GM23248 (cell line): Measurements from ENCODE around the gene ACLY. TPM values are rescaled to one million over a fixed set of nuclear protein-coding genes. Genes with fewer than 3 reads are reported as not detected.

Experiments used
- DNase-seq: peaks from one replicate; pipeline ENCODE4 v3.0.0-alpha.2; 2015
- H2AFZ ChIP-seq: fragments of 200-600 bp; sonication (generic); 2 replicates; pipeline ENCODE4 v1.6.1; 2016; ENCODE audit warnings: antibody characterized with exemption
- H3F3A ChIP-seq: fragments of 200-600 bp; sonication (generic); 2 replicates; pipeline ENCODE4 v1.6.1; 2016; ENCODE audit warnings: mild to moderate bottlenecking, antibody characterized with exemption, mixed run types; ENCODE audit not compliant: insufficient read depth
- H3K27ac ChIP-seq: fragments of 200-600 bp; sonication (generic); 2 replicates; pipeline ENCODE4 v1.5.1; 2016; ENCODE audit warnings: mild to moderate bottlenecking
- H3K27me3 ChIP-seq: fragments of 200-600 bp; sonication (generic); replicated peaks from 2 replicates; pipeline ENCODE4 v1.6.1; 2016; ENCODE audit warnings: mild to moderate bottlenecking; ENCODE audit not compliant: insufficient read depth
- H3K36me3 ChIP-seq: fragments of 200-600 bp; sonication (generic); 2 replicates; pipeline ENCODE4 v1.6.1; 2016; ENCODE audit warnings: low read depth, mild to moderate bottlenecking
- H3K4me1 ChIP-seq: fragments of 200-600 bp; sonication (generic); 2 replicates; pipeline ENCODE4 v1.6.1; 2016; ENCODE audit warnings: mild to moderate bottlenecking; ENCODE audit not compliant: insufficient read depth
- H3K4me2 ChIP-seq: fragments of 200-600 bp; sonication (generic); one replicate; pipeline ENCODE4 v1.6.1; 2016; ENCODE audit warnings: mild to moderate bottlenecking; ENCODE audit not compliant: unreplicated experiment
- H3K4me3 ChIP-seq: fragments of 200-600 bp; sonication (generic); 2 replicates; pipeline ENCODE4 v1.5.1; 2016; ENCODE audit warnings: mild to moderate bottlenecking
- H3K79me2 ChIP-seq: fragments of 200-600 bp; sonication (generic); 2 replicates; pipeline ENCODE4 v1.6.1; 2016; ENCODE audit warnings: mild to moderate bottlenecking; ENCODE audit not compliant: insufficient read depth
- H3K9ac ChIP-seq: fragments of 200-600 bp; sonication (generic); 2 replicates; pipeline ENCODE4 v1.6.1; 2016; ENCODE audit warnings: mild to moderate bottlenecking
- H3K9me2 ChIP-seq: fragments of 200-600 bp; sonication (generic); 2 replicates; pipeline ENCODE4 v1.6.1; 2016; ENCODE audit warnings: mixed run types, mild to moderate bottlenecking, moderate library complexity; ENCODE audit not compliant: insufficient read depth
- H3K9me3 ChIP-seq: fragments of 200-600 bp; sonication (generic); one replicate; pipeline ENCODE4 v1.6.1; 2017; ENCODE audit warnings: low read depth
- H4K20me1 ChIP-seq: fragments of 200-600 bp; sonication (generic); 2 replicates; pipeline ENCODE4 v1.6.0; 2016; ENCODE audit not compliant: insufficient read depth
- EZH2 ChIP-seq: fragments of 200-600 bp; sonication (generic); IDR thresholded peaks from 2 replicates; pipeline ENCODE4 v1.6.1; 2018; ENCODE audit warnings: antibody characterized with exemption, mild to moderate bottlenecking; ENCODE audit not compliant: insufficient read depth, poor library complexity, severe bottlenecking
- EZH2phosphoT487 ChIP-seq: fragments of 200-600 bp; sonication (generic); IDR thresholded peaks from 2 replicates; pipeline ENCODE4 v1.6.1; 2018; ENCODE audit warnings: antibody characterized with exemption, moderate library complexity, mild to moderate bottlenecking, low read depth; ENCODE audit not compliant: insufficient read depth
- WGBS, 2 experiments: methylation state at CpG; one replicate each; pipeline ENCODE4 v1.1.6; 2015 to 2017; ENCODE audit warnings: low lambda C conversion rate in 2 of 2, low coverage in 1 of 2; ENCODE audit errors: missing lambda C conversion rate in 2 of 2; 5-methylcytosine and 5-hydroxymethylcytosine counted together
- in situ Hi-C: fragments of 300-500 bp; cut with MboI; formaldehyde crosslinking; loops from 2 replicates; pipeline ENCODE4 v1.15.0; 2020
- polyA plus RNA-seq: library from polyadenylated mRNA; unstranded; fragments of >200 nt; fragmentation: Nextera tagmentation; extraction: Ambion mirVana; gene quantifications from 2 replicates; pipeline ENCODE4 v1.2.1, GENCODE V29; 2016
- total RNA-seq: library from RNA; depleted of rRNA; stranded (reverse); fragments of >200 nt; shearing (Covaris generic); gene quantifications from 2 replicates; pipeline ENCODE4 v1.2.3, GENCODE V29; 2014

The ACLY gene
- total and polyA plus RNA-seq, 2 experiments from 2014 or later: 101 to 144 TPM

GRCh38 chr17:41907185-41907556 lies 11.6 kb downstream of the ACLY start:
- Histone ChIP-seq H3K4me3 (no peak overlapping the region), H3K9me2 (no peaks in the 10 kb centered on the region), H3K4me2 (peak overlapping the region; percentile 45), H4K20me1 (no peaks in the 10 kb centered on the region), H3F3A (peaks cover 52% of the 10 kb centered on the region), H3K79me2 (peaks cover 69% of the 10 kb centered on the region), H2AFZ (no peak overlapping the region), H3K9ac (peak overlapping the region; percentile 46), H3K27me3 (no peaks in the 10 kb centered on the region), H3K4me1 (peaks cover 44% of the 10 kb centered on the region), H3K9me3 (no peaks in the 10 kb centered on the region), H3K27ac (peak overlapping the region; percentile 59), H3K36me3 (peaks cover 64% of the 10 kb centered on the region)
- DNase-seq: peak; percentile 79
- in situ Hi-C loops: no loop called here
- TF ChIP-seq EZH2 (no peak), EZH2phosphoT487 (no peak)
- 57 to 64% methylated on average over 7 to 8 of the region's 8 CpGs for WGBS, 2 experiments

DNA sequence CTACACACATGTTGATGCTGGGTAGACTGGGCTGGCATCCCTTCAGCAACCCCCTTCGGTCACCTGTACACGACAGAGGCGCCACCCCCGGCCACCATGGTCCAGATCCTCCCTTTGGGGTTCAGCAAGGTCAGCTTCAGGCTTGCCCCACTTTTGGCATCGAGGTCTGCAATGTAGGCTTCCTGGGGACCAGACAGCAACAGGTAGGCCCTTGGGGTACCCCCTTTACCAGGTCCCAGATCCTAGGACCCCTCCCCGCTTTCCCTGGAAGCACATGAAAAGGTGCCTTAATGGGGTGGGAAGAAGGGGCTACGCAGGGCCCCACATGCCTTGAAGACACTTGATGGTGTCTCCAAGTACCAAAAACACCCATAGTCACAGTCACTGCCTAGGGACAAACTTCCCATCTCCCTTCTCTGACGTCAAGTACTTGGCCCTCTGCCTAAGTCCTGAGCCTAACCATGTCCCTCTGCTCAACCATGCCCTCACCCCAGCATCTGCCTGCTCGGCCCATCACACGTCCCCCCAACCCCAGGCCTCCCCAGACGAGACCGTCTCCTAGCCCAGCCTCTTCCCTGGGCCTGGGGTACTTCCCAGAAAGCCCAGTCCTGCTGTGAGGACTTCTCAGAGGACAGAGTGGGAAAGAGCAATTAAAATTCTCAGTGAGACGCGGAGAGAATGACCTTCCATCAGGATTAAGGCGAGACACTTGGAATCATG lies 12.1 kb downstream of the ACLY start:
- TF ChIP-seq EZH2phosphoT487: no peak
- no peak for TF ChIP-seq EZH2
- H3K4me1 ChIP-seq: peaks cover 43% of the 10 kb centered on the region
- peaks cover 64% of the 10 kb centered on the region for H3K79me2 ChIP-seq
- in situ Hi-C loops: no loop called here
- H3K27me3 ChIP-seq: no peaks in the 10 kb centered on the region
- H3K9ac ChIP-seq: peak overlapping the region; percentile 46
- peaks cover 64% of the 10 kb centered on the region for H3K36me3 ChIP-seq
- H3F3A ChIP-seq: peaks cover 50% of the 10 kb centered on the region
- H3K9me2 ChIP-seq: no peaks in the 10 kb centered on the region
- H3K27ac ChIP-seq: peak overlapping the region; percentile 59
- H3K4me2 ChIP-seq: peak overlapping the region; percentile 33
- no peaks in the 10 kb centered on the region for H4K20me1 ChIP-seq
- WGBS, 2 experiments: 79 to 80% methylated on average over 15 of the region's 15 CpGs
- no peak overlapping the region for H2AFZ ChIP-seq
- no peak overlapping the region for H3K4me3 ChIP-seq
- no peaks in the 10 kb centered on the region for H3K9me3 ChIP-seq
- no peak for DNase-seq

DNA sequence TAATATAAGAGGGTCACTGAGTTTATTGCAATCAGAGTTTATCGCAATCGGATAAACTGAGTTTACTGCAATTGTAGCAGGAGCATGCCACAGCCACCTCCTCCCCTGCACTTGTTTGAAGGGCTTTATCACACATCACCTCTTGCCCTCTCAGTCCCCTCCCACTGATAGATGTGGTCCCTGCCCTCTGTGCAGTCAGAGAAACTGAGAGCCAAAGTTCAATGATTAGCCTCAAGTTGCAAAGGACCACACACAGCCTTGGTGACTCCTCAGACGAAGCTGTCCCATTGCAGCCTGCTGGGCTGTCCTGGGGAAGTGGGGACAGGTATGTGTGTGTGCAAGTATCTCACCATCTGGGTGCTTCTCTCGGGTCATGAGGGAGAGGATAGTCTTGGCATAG lies 13.6 kb downstream of the ACLY start:
- no peak overlapping the region for H3K9ac ChIP-seq
- no peak overlapping the region for H2AFZ ChIP-seq
- H3K27ac ChIP-seq: no peak overlapping the region
- peaks cover 60% of the 10 kb centered on the region for H3K79me2 ChIP-seq
- WGBS, 2 experiments: 82% methylated on average over 4 of the region's 4 CpGs
- peaks cover 43% of the 10 kb centered on the region for H3F3A ChIP-seq
- DNase-seq: no peak
- H3K4me1 ChIP-seq: peaks cover 30% of the 10 kb centered on the region
- in situ Hi-C loops: no loop called here
- H3K9me2 ChIP-seq: no peaks in the 10 kb centered on the region
- no peak overlapping the region for H3K4me3 ChIP-seq
- peaks cover 69% of the 10 kb centered on the region for H3K36me3 ChIP-seq
- no peaks in the 10 kb centered on the region for H4K20me1 ChIP-seq
- H3K9me3 ChIP-seq: no peaks in the 10 kb centered on the region
- H3K27me3 ChIP-seq: no peaks in the 10 kb centered on the region
- no peak overlapping the region for H3K4me2 ChIP-seq
- TF ChIP-seq EZH2 (no peak), EZH2phosphoT487 (no peak)

GRCh38 chr17:41904242-41904841 lies 14.4 kb downstream of the ACLY start:
- Histone ChIP-seq H3K4me3 (no peak overlapping the region), H4K20me1 (no peaks in the 10 kb centered on the region), H3K9me2 (no peaks in the 10 kb centered on the region), H2AFZ (no peak overlapping the region), H3K4me1 (peaks cover 23% of the 10 kb centered on the region), H3K9me3 (no peaks in the 10 kb centered on the region), H3F3A (peaks cover 40% of the 10 kb centered on the region), H3K4me2 (no peak overlapping the region), H3K79me2 (peaks cover 52% of the 10 kb centered on the region), H3K9ac (no peak overlapping the region), H3K27ac (no peak overlapping the region), H3K27me3 (no peaks in the 10 kb centered on the region), H3K36me3 (peaks cover 69% of the 10 kb centered on the region)
- DNase-seq: no peak
- in situ Hi-C loops: no loop called here
- TF ChIP-seq EZH2: no peak
- 91% methylated on average over 7 of the region's 7 CpGs for WGBS, 2 experiments
